Right ventricle myocardium superior (tissue), 1 donor: ENCODE results near the gene IL13. TPM values are rescaled to one million over a fixed set of nuclear protein-coding genes. Genes with fewer than 3 reads are reported as not detected.

ENCODE experiments used
- ATAC-seq: fragments of 200-7000 bp; cut with Tn5 transposase; one replicate; pipeline ENCODE4 v1.9.1; 2020; ENCODE audit warnings: mild to moderate bottlenecking; ENCODE audit not compliant: poor library complexity
- DNase-seq: peaks from one replicate; pipeline ENCODE4 v3.0.0-alpha.2; 2020
- intact Hi-C: fragments of 100-400 bp; cut with DNase I; formaldehyde crosslinking; loops from one replicate; pipeline ENCODE4 v1.11.2; 2022
- total RNA-seq: library from RNA; stranded (reverse); fragmentation: NEBNext Ultra II Directional; extraction: Animal tissue kit (Norgen Biotek cat#: 25700); gene quantifications from one replicate; pipeline ENCODE4 v1.2.1, GENCODE V29; 2021
- donor health status: DM: no; HTN: yes; CAD: no; lungs with severe emphysema.

Gene IL13
- total RNA-seq, 1 donor from 2014 or later = not detected

DNA sequence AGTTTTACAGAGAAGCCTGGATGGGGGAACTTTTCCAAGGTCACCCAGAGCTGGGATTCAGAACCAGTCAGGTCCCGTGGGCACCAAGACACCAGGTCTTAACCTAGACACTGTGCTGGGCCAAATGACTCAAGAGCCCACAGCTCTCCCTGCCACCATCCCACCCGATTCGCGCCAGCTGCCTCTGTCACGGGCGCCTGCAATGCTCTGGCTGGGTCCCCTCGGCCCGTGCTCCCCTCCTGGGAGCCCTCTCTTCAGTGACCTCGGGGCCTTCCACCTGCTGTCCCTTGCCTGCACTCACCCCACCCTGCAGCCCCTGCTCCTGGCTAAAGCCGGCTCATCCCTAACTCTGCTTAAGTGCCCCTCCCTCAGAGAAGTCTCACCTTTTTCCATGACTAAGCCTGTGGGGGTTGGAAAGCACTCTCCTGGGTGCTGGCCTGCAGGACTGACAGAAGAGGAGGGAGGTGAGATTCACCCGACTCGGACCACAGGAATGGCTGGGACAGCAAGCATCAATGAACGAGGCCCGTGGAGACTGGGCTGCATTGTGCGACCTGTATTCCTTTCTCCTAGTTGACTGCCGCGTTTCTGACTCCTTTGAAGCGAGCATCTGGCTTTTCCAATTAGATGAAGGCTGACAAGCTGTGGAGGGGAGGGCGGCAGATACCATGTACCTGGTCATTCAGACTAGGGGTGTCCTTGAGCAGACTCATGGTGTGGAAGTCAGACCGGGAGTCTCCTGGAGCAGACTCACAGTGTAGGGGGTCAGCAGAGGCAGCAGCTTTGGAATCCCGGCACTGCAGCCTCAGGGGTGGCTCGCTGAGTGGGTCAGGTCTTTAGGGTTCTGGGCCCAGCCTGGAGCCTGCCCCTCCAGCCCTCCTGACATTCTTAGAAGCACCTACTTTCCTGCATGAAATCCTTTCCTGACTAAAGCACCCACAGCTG lies 10.1 kb downstream of the IL13 start:
- ATAC-seq (no peak), DNase-seq (no peak)
- intact Hi-C loops = no loop called here

DNA sequence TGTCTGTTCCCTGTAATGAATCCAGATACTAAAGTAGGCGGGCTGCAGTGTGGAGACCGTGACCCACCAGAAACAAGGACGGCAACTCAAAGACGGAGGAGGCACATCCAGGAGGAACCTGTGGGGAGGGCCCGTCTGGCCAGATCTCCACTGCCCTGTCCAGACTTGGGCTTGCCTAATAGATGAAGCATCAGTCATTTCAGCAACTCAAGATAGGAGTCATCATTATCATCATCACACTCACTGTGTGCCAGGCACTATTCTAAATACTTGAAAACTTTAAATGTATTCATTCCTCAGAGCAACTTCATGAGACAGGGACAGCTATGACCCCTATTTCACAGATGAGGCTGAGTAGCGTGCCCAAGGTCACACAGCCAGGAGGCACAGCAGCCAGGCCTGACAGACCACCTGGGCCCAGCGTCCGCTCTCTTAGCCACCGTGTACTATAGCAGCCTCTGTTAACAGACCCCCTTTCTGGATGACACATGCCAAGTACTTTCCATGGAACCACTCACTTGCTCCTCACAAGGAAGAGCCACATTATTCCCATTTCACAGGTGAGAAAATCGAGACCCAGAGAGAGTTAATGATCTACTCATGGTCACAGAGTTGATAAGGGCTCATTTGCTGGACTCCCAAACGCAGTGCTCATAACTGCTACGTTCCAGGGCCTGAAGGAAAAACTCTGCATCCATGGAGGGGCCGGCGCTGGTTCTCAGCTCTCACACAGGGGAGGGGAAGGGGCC lies 10.9 kb downstream of the IL13 start:
- intact Hi-C loops = no loop called here
- ATAC-seq (no peak), DNase-seq (no peak)

DNA sequence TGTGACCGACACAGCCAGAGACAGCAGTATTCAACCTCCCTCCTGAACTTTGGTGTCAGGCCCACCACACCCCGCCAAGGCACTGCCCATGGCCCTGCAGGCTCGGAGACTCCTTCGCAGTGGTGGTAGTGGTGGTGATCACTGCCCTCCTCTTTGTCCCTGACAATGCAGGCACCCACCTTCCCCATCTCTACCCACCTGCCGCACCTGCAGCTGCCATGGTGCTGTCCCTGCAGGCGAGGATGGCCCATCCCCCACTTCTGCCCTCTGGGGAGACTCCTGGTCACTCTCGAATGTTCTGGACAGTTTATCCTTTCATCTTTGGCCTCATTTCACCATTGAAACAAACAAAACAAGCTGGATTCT lies 11.5 kb downstream of the IL13 start:
- ATAC-seq = no peak
- intact Hi-C loops = no loop called here
- DNase-seq = no peak

DNA sequence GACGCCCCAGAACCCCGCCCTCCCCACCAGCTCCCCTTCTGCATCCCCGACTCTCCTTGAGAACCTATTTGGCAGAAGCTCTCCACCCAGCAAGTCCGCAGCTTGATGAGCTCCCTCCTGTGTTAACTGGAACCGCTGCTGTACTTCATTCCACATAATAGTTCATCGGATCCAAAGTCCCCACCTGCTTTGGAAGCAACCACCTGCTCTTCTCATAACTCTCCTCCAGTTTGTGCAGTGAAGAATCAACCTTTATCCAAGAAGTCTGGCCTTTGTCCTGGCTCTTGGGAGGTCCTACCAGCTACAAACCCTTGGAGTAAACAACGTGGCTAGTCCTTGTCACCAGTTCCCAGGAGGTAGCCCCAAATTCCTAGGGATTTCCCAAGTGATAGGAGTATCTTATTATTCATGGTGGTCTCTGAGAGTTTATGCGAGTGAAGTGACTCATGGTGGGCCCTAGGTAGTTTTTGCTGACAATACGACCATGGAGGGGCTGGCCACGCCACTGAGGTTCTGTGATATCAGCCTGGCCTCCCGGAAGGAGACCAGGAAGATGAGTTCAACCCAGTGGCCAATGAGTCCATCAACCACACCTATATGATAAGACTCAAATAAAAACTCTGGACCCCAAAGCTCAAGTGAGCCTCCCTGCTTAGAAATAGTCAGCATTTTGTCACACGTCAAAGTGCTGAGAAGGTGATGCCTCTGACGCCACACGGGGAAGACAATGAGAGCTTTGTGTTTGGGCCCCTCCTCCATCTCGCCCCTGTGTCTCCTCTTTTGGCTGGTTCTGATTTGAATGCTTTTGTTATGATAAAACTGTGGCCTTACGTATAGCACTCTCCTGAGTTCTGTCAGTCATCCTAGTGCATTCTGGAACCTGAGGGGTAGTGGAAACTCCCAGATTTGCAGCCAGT lies 12.3 kb downstream of the IL13 start:
- no peak for ATAC-seq
- intact Hi-C loops = no loop called here
- DNase-seq = no peak

DNA sequence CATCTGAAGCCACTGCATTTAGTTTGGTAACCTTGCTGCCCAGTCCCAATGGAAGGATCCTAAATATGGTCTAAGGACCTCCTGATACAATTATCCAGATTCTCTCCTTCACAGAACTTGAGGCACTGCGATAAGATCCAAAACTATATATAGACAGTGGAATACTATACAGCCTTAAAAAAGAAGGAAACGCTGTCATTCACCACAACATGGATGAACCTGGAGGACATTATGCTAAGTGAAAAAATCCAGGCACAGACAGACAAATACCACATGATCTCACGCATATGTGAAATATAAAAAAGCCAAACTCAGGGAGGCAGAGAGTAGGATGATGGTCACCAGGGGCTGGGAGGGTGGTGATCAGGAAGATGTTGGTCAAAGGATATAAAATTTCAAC lies 13.0 kb downstream of the IL13 start:
- DNase-seq (no peak), ATAC-seq (no peak)
- intact Hi-C loops = no loop called here

DNA sequence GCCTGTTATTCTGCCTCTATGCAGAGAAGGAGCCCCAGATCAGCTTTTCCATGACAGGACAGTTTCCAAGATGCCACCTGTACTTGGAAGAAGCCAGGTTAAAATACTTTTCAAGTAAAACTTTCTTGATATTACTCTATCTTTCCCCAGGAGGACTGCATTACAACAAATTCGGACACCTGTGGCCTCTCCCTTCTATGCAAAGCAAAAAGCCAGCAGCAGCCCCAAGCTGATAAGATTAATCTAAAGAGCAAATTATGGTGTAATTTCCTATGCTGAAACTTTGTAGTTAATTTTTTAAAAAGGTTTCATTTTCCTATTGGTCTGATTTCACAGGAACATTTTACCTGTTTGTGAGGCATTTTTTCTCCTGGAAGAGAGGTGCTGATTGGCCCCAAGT lies 15.5 kb downstream of the IL13 start:
- no peak for DNase-seq

DNA sequence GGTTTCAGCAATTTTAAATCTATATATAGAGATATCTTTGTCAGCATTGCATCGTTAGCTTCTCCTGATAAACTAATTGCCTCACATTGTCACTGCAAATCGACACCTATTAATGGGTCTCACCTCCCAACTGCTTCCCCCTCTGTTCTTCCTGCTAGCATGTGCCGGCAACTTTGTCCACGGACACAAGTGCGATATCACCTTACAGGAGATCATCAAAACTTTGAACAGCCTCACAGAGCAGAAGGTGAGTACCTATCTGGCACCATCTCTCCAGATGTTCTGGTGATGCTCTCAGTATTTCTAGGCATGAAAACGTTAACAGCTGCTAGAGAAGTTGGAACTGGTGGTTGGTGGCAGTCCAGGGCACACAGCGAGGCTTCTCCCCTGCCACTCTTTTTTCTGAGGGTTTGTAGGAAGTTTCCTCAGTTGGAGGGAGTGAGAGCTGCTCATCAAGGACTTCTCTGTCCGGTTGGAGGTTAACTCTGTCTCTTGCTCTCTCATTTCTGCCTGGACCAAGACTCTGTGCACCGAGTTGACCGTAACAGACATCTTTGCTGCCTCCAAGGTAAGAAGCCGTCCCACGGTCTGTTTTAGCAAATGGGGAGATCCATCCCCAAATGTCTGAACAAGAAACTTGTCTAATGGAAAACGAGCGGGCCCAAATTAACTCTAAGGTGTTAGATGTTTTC lies 16.1 kb downstream of the IL13 start, which contains the start of gene IL4:
Gene IL4 (plus strand): TSS at position 51 of the 692 bp plus-strand sequence. CDS start 62 bp downstream, at position 113.
- DNase-seq (no peak), ATAC-seq (no peak)
- intact Hi-C loops = no loop called here

More for the DNA sequence above, 15.5 kb downstream of the IL13 start:
- intact Hi-C loops = no loop called here
- no peak for ATAC-seq

DNA sequence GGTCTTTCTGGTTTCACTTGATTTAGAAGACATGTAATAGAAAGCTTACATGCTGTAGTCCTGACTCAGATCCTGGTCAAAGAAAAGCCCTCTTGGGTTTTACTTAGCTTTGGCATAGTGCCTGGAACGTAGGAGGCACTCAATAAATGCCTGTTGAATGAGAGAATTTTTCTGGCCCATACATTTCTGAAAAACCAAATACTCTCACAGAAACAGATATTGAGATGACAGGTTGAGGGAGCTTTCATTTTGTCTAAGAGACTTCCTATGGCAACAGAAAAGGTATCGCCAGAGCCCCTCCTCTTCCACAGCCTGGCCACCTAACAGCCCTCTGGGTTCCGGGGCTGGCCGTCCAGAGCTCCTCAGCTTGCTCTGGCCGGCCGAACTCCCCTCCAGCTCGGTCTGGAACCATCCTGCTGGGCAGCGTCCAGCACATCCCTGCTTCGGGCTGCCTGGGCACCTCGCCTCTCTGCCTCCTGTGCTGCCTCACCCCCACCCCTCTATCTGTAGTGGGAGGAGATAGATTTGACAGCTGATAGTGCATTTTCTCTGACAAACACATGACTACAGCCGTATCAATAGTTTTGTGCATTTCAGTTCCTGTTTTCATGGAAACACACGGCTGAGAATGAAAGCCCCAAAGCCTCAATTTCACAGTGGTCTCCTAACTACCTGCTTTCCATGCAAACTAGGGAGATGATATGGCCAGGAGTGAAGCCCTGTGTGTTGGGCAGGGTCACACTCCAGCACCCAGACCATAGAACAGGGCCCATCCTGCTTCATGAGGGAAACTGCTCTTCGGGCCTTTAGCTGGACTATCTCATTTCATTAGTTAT lies 16.9 kb downstream of the IL13 start:
- DNase-seq (no peak), ATAC-seq (no peak)
- intact Hi-C loops = no loop called here

DNA sequence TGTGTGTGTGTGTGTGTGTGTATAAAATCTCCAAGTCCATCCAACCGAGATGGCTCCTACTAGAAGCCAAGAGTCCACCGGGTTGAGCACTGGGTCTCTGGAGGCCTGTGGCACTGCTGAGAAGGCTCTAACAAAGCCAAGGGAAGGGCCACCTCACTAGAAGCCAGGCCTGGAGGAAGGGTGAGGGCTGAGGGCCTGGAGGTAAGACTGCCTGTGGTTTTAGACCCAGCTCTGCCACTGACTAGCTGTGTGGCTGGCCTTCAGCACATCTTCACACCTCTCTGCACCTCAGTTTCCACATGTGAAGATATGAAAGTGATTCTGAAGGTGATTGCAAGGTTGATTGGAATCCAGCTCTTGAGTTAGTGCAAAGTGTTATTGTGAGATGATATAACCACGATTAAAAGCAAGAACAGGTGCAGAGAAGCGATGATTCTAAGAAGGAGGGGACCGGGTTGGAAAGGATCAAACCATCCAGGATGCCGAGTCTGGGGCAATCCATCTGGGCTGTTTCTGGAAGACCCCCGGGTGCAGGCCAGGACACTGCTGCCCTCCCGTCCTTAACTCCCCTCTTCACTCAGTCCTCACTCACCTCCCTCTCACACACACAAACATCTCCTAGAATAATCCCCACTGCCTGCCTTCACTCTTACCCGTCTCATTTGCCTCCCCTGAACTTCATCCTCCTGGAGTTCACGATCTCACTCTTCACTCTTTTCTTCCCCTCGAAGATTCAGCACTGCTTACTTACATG lies 18.1 kb downstream of the IL13 start:
- DNase-seq = no peak
- ATAC-seq = no peak
- intact Hi-C loops = no loop called here

DNA sequence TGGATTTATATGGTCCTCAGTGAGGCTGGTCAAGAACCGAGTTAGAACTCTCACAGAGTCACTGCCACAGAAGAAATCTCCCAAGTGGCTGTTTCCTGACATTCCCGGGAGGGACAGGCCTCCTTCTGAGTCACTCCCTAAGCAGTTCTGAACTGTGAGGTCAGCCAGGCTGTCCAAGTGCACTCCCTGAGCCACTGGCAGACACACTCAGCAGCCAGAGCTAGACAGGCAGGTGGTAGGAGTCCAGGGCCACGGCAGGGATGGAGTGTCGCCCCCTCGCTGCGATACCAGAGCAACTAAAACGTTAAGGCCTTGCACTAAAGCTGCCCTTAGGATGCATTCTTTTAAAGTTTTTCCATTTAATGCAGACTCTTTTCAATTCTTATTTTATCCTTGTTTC lies 19.2 kb downstream of the IL13 start:
- no peak for ATAC-seq
- DNase-seq = no peak
- intact Hi-C loops = no loop called here

DNA sequence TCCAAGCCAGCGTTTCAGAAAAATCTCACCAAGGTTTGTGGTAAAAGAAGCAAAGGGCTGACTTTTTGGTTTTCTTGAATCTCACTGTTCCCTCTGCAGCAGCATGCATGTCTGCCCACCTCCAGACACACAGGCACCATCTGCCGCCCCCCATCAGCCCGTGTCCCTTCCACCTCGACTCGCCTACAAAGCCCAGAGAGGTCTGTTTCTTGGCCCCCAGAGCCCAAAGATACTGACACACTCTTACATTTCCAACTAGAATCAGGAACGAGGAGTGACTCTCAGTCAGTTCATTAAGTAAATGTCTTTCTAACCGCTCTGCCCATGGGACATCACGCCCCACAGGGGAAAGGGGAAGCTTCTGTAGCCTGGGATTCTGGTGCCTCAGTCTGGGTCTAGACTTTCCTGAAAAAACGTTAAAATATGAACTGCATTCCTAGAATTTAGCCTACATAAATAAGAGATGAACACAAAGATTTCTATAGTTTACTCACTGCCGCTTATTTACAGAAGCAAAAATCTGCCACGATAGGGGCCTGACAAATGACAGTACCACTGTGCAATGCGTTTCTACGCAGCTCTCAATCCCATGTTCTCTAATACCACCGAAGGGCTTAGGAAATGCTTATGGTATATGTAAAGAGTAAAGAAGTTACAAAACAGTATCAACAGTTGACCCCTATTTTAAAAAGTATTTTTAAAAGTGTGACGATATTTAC lies 19.9 kb downstream of the IL13 start:
- ATAC-seq = no peak
- intact Hi-C loops = no loop called here
- DNase-seq = no peak

DNA sequence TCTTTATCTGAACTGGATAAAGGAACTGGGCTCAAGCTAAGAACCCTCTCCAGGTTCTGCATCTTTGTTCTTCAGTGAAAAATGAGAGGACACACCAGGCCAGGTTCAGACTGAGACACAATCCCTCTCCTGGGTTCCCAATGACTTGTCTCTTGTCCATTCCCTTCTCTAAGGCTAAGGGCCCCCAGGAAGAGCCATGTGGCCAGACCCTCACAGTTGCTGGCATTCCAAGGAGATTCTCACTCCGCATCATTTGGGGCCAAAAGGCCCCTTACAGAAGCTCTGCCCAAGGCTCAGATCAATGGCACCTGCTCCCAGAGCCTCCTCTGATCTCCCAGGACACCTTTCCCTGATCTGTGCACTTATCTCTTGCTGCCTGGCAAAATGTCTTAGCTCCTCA lies 20.8 kb downstream of the IL13 start:
- no peak for DNase-seq
- no peak for ATAC-seq
- intact Hi-C loops = no loop called here

DNA sequence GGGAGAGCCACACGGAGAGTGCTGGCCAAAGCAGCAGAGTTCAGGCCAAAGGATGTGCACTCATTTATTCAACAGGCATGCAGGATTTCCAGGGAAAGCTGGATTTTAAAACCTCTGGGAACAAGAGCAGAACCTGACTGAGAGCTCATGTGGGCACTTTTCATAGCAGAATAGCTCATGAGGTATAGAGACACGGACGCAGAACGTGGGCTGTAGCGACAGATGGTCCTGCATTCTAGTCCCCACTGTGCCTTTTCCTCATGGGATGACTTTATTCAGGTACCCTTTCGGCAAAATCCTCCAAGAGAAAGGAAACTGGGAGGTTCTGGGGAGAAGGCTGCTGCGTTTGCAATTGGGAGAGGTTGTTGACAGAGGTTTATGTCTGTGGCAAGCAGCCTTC lies 21.2 kb downstream of the IL13 start:
- ATAC-seq (no peak), DNase-seq (no peak)
- intact Hi-C loops = no loop called here

DNA sequence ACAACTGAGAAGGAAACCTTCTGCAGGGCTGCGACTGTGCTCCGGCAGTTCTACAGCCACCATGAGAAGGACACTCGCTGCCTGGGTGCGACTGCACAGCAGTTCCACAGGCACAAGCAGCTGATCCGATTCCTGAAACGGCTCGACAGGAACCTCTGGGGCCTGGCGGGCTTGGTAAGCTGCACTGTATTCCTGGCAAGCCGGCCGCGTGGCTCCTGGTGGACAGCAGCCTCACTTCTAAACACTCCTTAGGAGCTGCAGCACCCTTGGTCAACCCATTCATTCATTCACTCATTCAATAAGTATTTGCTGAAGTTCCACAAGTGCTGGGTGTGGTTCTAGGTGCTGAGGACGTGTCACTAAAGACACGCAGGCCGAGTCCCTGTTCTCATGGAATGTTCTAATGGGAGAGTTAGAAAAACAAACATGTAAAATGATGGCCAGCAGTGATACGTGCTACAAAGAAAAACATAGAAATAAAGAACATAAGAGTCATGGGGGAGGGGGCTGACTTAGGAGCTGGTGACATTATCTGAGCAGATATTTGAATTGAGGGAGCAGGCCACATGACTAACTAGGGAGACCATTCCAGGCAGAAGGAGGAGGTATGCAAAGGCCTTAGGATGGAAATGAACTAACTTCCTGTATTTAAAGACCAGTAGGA lies 21.9 kb downstream of the IL13 start:
- no peak for DNase-seq
- no peak for ATAC-seq
- intact Hi-C loops = no loop called here

DNA sequence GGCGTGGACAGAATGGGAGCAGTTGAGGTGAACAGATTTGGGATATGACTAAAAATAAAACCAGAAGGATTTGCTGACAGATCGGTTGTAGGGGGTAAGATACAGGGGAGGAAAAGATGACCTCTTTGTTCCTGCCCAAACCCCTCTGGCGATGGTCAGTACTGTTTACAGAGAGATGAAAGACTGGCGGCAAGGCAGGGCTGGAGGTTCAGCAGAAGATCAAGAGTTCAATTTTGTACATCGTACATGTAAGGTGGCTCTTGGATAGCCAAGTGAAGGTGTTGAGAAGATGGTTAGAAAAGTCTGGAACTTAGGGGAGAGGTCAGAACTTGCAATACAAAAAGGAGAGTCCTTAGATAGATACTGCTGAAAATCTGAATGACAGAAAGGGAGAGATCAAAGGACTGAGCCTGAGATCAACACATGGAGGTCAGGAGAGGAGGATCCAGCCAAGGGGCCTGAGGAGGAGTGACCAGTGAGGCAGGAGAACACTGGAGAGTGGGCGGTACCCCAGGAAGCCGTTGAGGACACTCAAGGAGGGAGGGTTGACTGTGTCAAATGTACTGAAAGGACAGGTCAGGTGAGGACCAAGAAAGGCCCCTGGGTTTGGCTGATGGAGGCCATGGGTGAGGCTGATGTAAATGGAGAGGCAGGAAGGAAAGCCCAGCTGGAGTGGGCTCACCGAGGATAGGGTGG lies 23.0 kb downstream of the IL13 start:
- intact Hi-C loops = no loop called here
- ATAC-seq = no peak
- DNase-seq = no peak
